ENCODE results near the gene EIF1B.

EIF1B gene

GRCh38 chr3:40323946-40324345 lies 14.4 kb downstream of the EIF1B start:
- no peak for TF ChIP-seq CTCF (IDR thresholded peaks at IDR 0.05; ENCODE audit: low read depth, low read length)
- DNase-seq = no peak
- Histone ChIP-seq H3K9me3 (no peaks in the 10 kb centered on the region), H3K4me3 (ENCODE audit: low read depth, low read length) (no peak overlapping the region), H3K4me1 (peaks cover 6% of the 10 kb centered on the region), H3K36me3 (no peaks in the 10 kb centered on the region), H3K27me3 (no peaks in the 10 kb centered on the region)

- no peak overlapping the region for H3K4me3 ChIP-seq (ENCODE audit: low read depth, low read length)
- no peak for DNase-seq
- H3K4me1 ChIP-seq = peaks cover 12% of the 10 kb centered on the region
- H3K36me3 ChIP-seq = no peaks in the 10 kb centered on the region
- TF ChIP-seq CTCF (IDR thresholded peaks at IDR 0.05; ENCODE audit: low read depth, low read length) = no peak
- H3K9me3 ChIP-seq = no peaks in the 10 kb centered on the region
- H3K27me3 ChIP-seq = no peaks in the 10 kb centered on the region
Observed at GRCh38 chr3:40324621-40325020, 15.1 kb downstream of the EIF1B start.

- Histone ChIP-seq H3K4me1 (peaks cover 12% of the 10 kb centered on the region), H3K36me3 (no peaks in the 10 kb centered on the region), H3K4me3 (ENCODE audit: low read depth, low read length) (no peak overlapping the region), H3K9me3 (no peaks in the 10 kb centered on the region), H3K27me3 (no peaks in the 10 kb centered on the region)
- no peak for DNase-seq
- TF ChIP-seq CTCF (IDR thresholded peaks at IDR 0.05; ENCODE audit: low read depth, low read length) = no peak
Observed at GRCh38 chr3:40325465-40325864, 16.0 kb downstream of the EIF1B start.

- peak; percentile 35 for DNase-seq
- Histone ChIP-seq H3K27me3 (no peaks in the 10 kb centered on the region), H3K4me1 (peaks cover 16% of the 10 kb centered on the region), H3K4me3 (ENCODE audit: low read depth, low read length) (no peak overlapping the region), H3K9me3 (no peaks in the 10 kb centered on the region), H3K36me3 (no peaks in the 10 kb centered on the region)
- no peak for TF ChIP-seq CTCF (IDR thresholded peaks at IDR 0.05; ENCODE audit: low read depth, low read length)
Observed at GRCh38 chr3:40328374-40328773, 18.9 kb downstream of the EIF1B start.

- H3K27me3 ChIP-seq = no peaks in the 10 kb centered on the region
- no peak overlapping the region for H3K4me3 ChIP-seq (ENCODE audit: low read depth, low read length)
- no peaks in the 10 kb centered on the region for H3K36me3 ChIP-seq
- H3K9me3 ChIP-seq = no peaks in the 10 kb centered on the region
- TF ChIP-seq CTCF (IDR thresholded peaks at IDR 0.05; ENCODE audit: low read depth, low read length) = no peak
- no peak for DNase-seq
- H3K4me1 ChIP-seq = peaks cover 19% of the 10 kb centered on the region
Observed at GRCh38 chr3:40329071-40329470, 19.6 kb downstream of the EIF1B start.

GRCh38 chr3:40332684-40333083 lies 23.2 kb downstream of the EIF1B start:
- Histone ChIP-seq H3K9me3 (no peaks in the 10 kb centered on the region), H3K36me3 (no peaks in the 10 kb centered on the region), H3K27me3 (no peaks in the 10 kb centered on the region), H3K4me3 (ENCODE audit: low read depth, low read length) (no peak overlapping the region), H3K4me1 (peaks cover 19% of the 10 kb centered on the region)
- TF ChIP-seq CTCF (IDR thresholded peaks at IDR 0.05; ENCODE audit: low read depth, low read length) = no peak
- no peak for DNase-seq
